HEK293 (cell line): ENCODE results near the gene PRSS12.
A peak's percentile ranks its signal among the peaks of the same experiment; 100 is the strongest.

Experiments used
- CTCF ChIA-PET: fragments of 350-600 bp; formaldehyde crosslinking; extraction: SDS; loops from one replicate; lab custom pipeline; 2021; ENCODE audit warnings: antibody characterized with exemption; lab: Yijun Ruan, JAX
- POLR2A ChIA-PET: fragments of 300-600 bp; formaldehyde crosslinking; extraction: SDS; loops from one replicate; lab custom pipeline; 2020; ENCODE audit warnings: antibody characterized with exemption, inconsistent platforms; lab: Yijun Ruan, JAX
- H3K27ac ChIP-seq: fragments of 200-500 bp; sonication (Bioruptor generic); 2 replicates; pipeline ENCODE4 v1.5.1; 2014; ENCODE audit warnings: low read depth, low read length, control low read depth, inconsistent platforms; ENCODE audit errors: extremely low read depth
- H3K36me3 ChIP-seq, 2 experiments: fragments of 200-500 bp in 1 of 2; sonication (Bioruptor generic) in 1 of 2; 1 replicate in 1 of 2; 2 replicates in 1 of 2; pipeline ENCODE4 v1.5.1; 2014 to 2017; ENCODE audit warnings: inconsistent platforms in 2 of 2, low read length in 2 of 2; ENCODE audit not compliant: control insufficient read depth in 2 of 2, insufficient read depth in 1 of 2
- H3K4me1 ChIP-seq: fragments of 200-500 bp; sonication (Bioruptor generic); 2 replicates; pipeline ENCODE4 v1.5.1; 2014; ENCODE audit warnings: mild to moderate bottlenecking, low read length, inconsistent platforms; ENCODE audit not compliant: control insufficient read depth, insufficient read depth
- H3K4me3 ChIP-seq: 2 replicates; pipeline ENCODE4 v1.5.1; 2011; ENCODE audit warnings: low read depth, mild to moderate bottlenecking, control low read depth, low read length, moderate library complexity
- H3K9me3 ChIP-seq: fragments of 200-500 bp; sonication (Bioruptor generic); 2 replicates; pipeline ENCODE4 v1.5.1; 2014; ENCODE audit warnings: low read depth, low read length, inconsistent platforms; ENCODE audit not compliant: control insufficient read depth, insufficient read depth
- AEBP2 ChIP-seq: fragments of 450-650 bp; formaldehyde crosslinking; IDR thresholded peaks from 2 replicates; pipeline ENCODE4 v1.5.1; 2016; ENCODE audit warnings: missing biosample characterization, missing genetic modification characterization, borderline replicate concordance
- KLF9 ChIP-seq: fragments of 450-650 bp; formaldehyde crosslinking; IDR thresholded peaks from 2 replicates; pipeline ENCODE4 v1.5.1; 2016; ENCODE audit warnings: missing biosample characterization, missing genetic modification characterization, low read depth
- OVOL3 ChIP-seq: fragments of 450-650 bp; formaldehyde crosslinking; IDR thresholded peaks from 2 replicates; pipeline ENCODE4 v1.5.1; 2016; ENCODE audit warnings: missing biosample characterization, missing genetic modification characterization
- SETDB1 ChIP-seq: IDR thresholded peaks from one replicate; pipeline ENCODE4 v1.6.1; 2017; ENCODE audit warnings: mild to moderate bottlenecking, low read length, moderate library complexity, mixed read lengths; ENCODE audit not compliant: insufficient read length
- SP2 ChIP-seq: fragments of 450-650 bp; formaldehyde crosslinking; IDR thresholded peaks from 2 replicates; pipeline ENCODE4 v1.5.1; 2016; ENCODE audit warnings: missing biosample characterization, missing genetic modification characterization
- ZBTB10 ChIP-seq: fragments of 450-650 bp; formaldehyde crosslinking; IDR thresholded peaks from 2 replicates; pipeline ENCODE4 v1.5.1; 2016; ENCODE audit warnings: missing biosample characterization, missing genetic modification characterization
- ZFP41 ChIP-seq: fragments of 450-650 bp; formaldehyde crosslinking; IDR thresholded peaks from 2 replicates; pipeline ENCODE4 v1.5.1; 2016; ENCODE audit warnings: missing biosample characterization, missing genetic modification characterization, borderline replicate concordance
- ZNF132 ChIP-seq: fragments of 450-650 bp; formaldehyde crosslinking; IDR thresholded peaks from 2 replicates; pipeline ENCODE4 v1.5.1; 2017; ENCODE audit warnings: missing biosample characterization, missing genetic modification characterization, borderline replicate concordance
- ZNF214 ChIP-seq: fragments of 450-650 bp; formaldehyde crosslinking; IDR thresholded peaks from 2 replicates; pipeline ENCODE4 v1.5.1; 2017; ENCODE audit warnings: missing biosample characterization, mild to moderate bottlenecking, missing genetic modification characterization, borderline replicate concordance
- ZNF221 ChIP-seq: fragments of 450-650 bp; formaldehyde crosslinking; IDR thresholded peaks from 2 replicates; pipeline ENCODE4 v1.5.1; 2017; ENCODE audit warnings: missing biosample characterization, missing genetic modification characterization, borderline replicate concordance
- ZNF266 ChIP-seq: fragments of 450-650 bp; formaldehyde crosslinking; IDR thresholded peaks from 2 replicates; pipeline ENCODE4 v1.5.1; 2016; ENCODE audit warnings: missing biosample characterization, missing genetic modification characterization, low read depth
- ZNF350 ChIP-seq: fragments of 450-650 bp; formaldehyde crosslinking; IDR thresholded peaks from 2 replicates; pipeline ENCODE4 v1.5.0; 2017; ENCODE audit warnings: missing biosample characterization, mild to moderate bottlenecking, missing genetic modification characterization
- ZNF37A ChIP-seq: fragments of 450-650 bp; IDR thresholded peaks from 2 replicates; pipeline ENCODE4 v1.5.1; 2018; ENCODE audit warnings: missing biosample characterization, missing genetic modification characterization
- ZNF426 ChIP-seq: fragments of 450-650 bp; formaldehyde crosslinking; IDR thresholded peaks from 2 replicates; pipeline ENCODE4 v1.5.1; 2017; ENCODE audit warnings: missing biosample characterization, missing genetic modification characterization, mild to moderate bottlenecking, inconsistent platforms, moderate library complexity
- ZNF473 ChIP-seq: fragments of 450-650 bp; formaldehyde crosslinking; IDR thresholded peaks from 2 replicates; pipeline ENCODE4 v1.5.1; 2017; ENCODE audit warnings: missing biosample characterization, missing genetic modification characterization
- ZNF558 ChIP-seq: fragments of 450-650 bp; formaldehyde crosslinking; IDR thresholded peaks from 2 replicates; pipeline ENCODE4 v1.5.1; 2016; ENCODE audit warnings: missing biosample characterization, missing genetic modification characterization
- ZNF571 ChIP-seq: fragments of 450-650 bp; formaldehyde crosslinking; IDR thresholded peaks from 2 replicates; pipeline ENCODE4 v1.5.0; 2017; ENCODE audit warnings: missing biosample characterization, missing genetic modification characterization
- ZNF629 ChIP-seq: fragments of 450-650 bp; formaldehyde crosslinking; IDR thresholded peaks from 2 replicates; pipeline ENCODE4 v1.5.1; 2017; ENCODE audit warnings: missing biosample characterization, missing genetic modification characterization
- TF ChIP-seq, protein P1 (sequence below): IDR thresholded peaks from 2 replicates; pipeline ENCODE4 v1.6.1; 2011; ENCODE audit warnings: mild to moderate bottlenecking, low read depth, low read length, borderline replicate concordance
- TF ChIP-seq, protein P2 (sequence below): fragments of 450-650 bp; formaldehyde crosslinking; IDR thresholded peaks from 2 replicates; pipeline ENCODE4 v1.5.1; 2016; ENCODE audit warnings: missing biosample characterization, missing genetic modification characterization
- TF ChIP-seq, protein P3 (sequence below): fragments of 450-650 bp; formaldehyde crosslinking; IDR thresholded peaks from 2 replicates; pipeline ENCODE4 v1.5.1; 2016; ENCODE audit warnings: missing biosample characterization, missing genetic modification characterization, low read depth

Gene PRSS12

GRCh38 chr4:118338981-118339765 is 13.6 kb downstream of the PRSS12 start:
- CTCF ChIA-PET = interaction anchor here (0.6 kb wide), 1 partner anchor 14 kb away, joined by 3 read pairs; the partner anchor contains the start of gene PRSS12
- no peak for TF ChIP-seq SP2 (tag by site-specific recombination)
- TF ChIP-seq ZNF426 = no peak
- TF ChIP-seq KLF9 (tag by site-specific recombination) = no peak
- TF ChIP-seq ZNF37A = no peak
- TF ChIP-seq ZNF266 = no peak
- no peak for TF ChIP-seq ZBTB10 (tag by site-specific recombination)
- no peak for TF ChIP-seq ZNF214 (tag by site-specific recombination)
- no peak for TF ChIP-seq SETDB1
- TF ChIP-seq ZNF473 (tag by site-specific recombination) = no peak
- no peak for TF ChIP-seq OVOL3 (tag by site-specific recombination)
- Histone ChIP-seq H3K36me3 (no peaks in the 10 kb centered on the region), H3K27ac (no peak overlapping the region), H3K9me3 (no peaks in the 10 kb centered on the region), H3K4me1 (peaks cover 11% of the 10 kb centered on the region), H3K4me3 (no peak overlapping the region)
- POLR2A ChIA-PET = no interaction called here

DNA sequence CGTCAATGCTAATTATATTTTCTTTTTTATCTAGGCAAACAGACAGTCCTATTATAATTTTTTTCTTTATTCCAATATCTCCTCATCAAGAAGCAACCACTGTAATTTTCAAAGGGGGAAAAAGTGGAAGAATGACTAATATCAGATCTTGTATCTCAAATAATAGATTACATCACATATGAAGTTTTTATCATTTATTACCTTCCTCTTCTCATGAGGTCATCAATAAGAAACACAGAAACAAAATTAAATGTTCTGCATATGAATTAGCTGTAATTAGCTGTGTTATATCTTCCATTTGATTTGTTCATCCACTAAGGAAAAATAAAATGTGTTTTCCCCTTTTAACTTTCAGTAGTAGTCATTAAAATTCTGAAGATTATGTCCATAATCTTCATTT is 14.3 kb downstream of the PRSS12 start:
- ChIA-PET POLR2A (no interaction called here), CTCF (no interaction called here)
- no peaks in the 10 kb centered on the region for H3K36me3 ChIP-seq
- no peak overlapping the region for H3K27ac ChIP-seq
- H3K9me3 ChIP-seq = no peaks in the 10 kb centered on the region
- H3K4me3 ChIP-seq = no peak overlapping the region
- H3K4me1 ChIP-seq = peaks cover 11% of the 10 kb centered on the region
- TF ChIP-seq ZNF558 (tag by site-specific recombination) = no peak
- TF ChIP-seq AEBP2 (tag by site-specific recombination) = no peak
- TF ChIP-seq, protein P1, sequence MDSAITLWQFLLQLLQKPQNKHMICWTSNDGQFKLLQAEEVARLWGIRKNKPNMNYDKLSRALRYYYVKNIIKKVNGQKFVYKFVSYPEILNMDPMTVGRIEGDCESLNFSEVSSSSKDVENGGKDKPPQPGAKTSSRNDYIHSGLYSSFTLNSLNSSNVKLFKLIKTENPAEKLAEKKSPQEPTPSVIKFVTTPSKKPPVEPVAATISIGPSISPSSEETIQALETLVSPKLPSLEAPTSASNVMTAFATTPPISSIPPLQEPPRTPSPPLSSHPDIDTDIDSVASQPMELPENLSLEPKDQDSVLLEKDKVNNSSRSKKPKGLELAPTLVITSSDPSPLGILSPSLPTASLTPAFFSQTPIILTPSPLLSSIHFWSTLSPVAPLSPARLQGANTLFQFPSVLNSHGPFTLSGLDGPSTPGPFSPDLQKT = no peak
- no peak for TF ChIP-seq ZFP41 (tag by site-specific recombination)
- no peak for TF ChIP-seq ZNF350 (tag by site-specific recombination)
- TF ChIP-seq ZNF132 (tag by site-specific recombination) = no peak
- TF ChIP-seq ZNF571 = no peak
- no peak for TF ChIP-seq ZNF221 (tag by site-specific recombination)
- 0 out of 2 replicates have a peak, but pooled peaks have one; percentile 15 for TF ChIP-seq ZNF629 (tag by site-specific recombination)
- TF ChIP-seq, protein P2, sequence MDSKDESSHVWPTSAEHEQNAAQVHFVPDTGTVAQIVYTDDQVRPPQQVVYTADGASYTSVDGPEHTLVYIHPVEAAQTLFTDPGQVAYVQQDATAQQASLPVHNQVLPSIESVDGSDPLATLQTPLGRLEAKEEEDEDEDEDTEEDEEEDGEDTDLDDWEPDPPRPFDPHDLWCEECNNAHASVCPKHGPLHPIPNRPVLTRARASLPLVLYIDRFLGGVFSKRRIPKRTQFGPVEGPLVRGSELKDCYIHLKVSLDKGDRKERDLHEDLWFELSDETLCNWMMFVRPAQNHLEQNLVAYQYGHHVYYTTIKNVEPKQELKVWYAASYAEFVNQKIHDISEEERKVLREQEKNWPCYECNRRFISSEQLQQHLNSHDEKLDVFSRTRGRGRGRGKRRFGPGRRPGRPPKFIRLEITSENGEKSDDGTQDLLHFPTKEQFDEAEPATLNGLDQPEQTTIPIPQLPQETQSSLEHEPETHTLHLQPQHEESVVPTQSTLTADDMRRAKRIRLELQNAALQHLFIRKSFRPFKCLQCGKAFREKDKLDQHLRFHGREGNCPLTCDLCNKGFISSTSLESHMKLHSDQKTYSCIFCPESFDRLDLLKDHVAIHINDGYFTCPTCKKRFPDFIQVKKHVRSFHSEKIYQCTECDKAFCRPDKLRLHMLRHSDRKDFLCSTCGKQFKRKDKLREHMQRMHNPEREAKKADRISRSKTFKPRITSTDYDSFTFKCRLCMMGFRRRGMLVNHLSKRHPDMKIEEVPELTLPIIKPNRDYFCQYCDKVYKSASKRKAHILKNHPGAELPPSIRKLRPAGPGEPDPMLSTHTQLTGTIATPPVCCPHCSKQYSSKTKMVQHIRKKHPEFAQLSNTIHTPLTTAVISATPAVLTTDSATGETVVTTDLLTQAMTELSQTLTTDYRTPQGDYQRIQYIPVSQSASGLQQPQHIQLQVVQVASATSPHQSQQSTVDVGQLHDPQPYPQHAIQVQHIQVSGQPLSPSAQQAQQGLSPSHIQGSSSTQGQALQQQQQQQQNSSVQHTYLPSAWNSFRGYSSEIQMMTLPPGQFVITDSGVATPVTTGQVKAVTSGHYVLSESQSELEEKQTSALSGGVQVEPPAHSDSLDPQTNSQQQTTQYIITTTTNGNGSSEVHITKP (tag by site-specific recombination) = peak; percentile 23; the same call in 1 of the 2 replicates
- TF ChIP-seq, protein P3, sequence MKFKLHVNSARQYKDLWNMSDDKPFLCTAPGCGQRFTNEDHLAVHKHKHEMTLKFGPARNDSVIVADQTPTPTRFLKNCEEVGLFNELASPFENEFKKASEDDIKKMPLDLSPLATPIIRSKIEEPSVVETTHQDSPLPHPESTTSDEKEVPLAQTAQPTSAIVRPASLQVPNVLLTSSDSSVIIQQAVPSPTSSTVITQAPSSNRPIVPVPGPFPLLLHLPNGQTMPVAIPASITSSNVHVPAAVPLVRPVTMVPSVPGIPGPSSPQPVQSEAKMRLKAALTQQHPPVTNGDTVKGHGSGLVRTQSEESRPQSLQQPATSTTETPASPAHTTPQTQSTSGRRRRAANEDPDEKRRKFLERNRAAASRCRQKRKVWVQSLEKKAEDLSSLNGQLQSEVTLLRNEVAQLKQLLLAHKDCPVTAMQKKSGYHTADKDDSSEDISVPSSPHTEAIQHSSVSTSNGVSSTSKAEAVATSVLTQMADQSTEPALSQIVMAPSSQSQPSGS (tag by site-specific recombination) = peak; percentile 90
